ENCODE data around the gene TBC1D22A. TPM values are rescaled to one million over a fixed set of nuclear protein-coding genes. Genes with fewer than 3 reads are reported as not detected.

The TBC1D22A gene
- total RNA-seq, 1 donor from 2014 or later: 8.9 TPM

- DNase-seq: no peak
Measured at GRCh38 chr22:47080100-47080499, 317.6 kb downstream of the TBC1D22A start.

GRCh38 chr22:47082505-47082904, 320.1 kb downstream of the TBC1D22A start:
- DNase-seq: no peak

GRCh38 chr22:47083379-47083986, 321.0 kb downstream of the TBC1D22A start:
- DNase-seq: no peak

GRCh38 chr22:47084226-47084625, 321.8 kb downstream of the TBC1D22A start:
- no peak for DNase-seq

DNA sequence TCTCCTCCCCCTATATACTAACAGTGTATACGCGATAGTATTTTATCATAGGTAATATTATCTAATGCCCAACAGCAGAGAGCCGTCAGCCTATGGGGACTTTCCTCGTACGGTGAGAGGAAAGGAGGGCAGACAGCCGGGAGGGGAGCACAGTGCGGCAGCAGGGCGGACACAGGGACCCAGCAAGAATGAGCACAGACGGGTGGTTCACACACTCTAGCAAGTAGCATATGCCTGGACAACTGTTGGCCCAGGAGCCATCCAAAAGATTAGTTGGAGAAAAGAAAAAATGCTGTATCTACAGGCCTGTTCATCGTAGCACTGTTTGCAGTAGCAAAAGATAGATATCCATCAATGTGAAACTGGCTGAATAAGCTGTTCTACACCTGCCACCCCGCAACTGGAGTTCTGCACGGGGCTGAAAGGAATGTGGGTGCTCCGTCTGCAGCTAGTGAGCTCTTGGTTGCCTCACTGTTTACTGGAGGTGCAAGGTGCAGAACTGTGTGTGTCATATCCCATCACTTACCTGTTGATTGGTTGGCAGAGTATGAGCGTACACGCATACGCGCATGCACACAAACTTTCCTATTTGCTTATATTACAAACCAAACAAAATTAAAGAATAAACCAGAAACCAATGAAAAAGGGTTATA, 324.3 kb downstream of the TBC1D22A start:
- no peak for DNase-seq

- no peak for DNase-seq
Measured at GRCh38 chr22:47088480-47089158, 326.2 kb downstream of the TBC1D22A start.

DNA sequence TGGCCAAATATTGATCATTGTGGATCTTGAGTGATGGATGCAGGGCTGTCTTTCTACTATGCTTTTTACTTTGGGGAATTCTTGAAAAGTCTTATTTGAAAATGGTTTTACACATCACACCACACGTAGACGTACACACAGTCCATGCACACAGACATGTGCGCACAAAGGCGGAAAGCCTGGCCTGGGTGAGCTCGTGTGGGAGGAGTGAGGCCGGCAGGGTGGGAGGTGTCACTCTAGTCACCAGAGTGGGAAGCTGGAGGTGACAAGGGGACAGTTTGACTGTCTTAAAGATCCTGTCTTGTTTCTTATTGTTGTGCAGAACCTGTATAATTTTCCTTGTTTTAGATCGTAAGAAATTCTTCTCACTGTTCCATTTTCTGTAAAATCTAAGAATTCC, 326.9 kb downstream of the TBC1D22A start:
- no peak for DNase-seq

GRCh38 chr22:47089796-47090460, 327.5 kb downstream of the TBC1D22A start:
- DNase-seq: no peak

- no peak for DNase-seq
Measured at GRCh38 chr22:47090591-47091245, 328.3 kb downstream of the TBC1D22A start.

DNA sequence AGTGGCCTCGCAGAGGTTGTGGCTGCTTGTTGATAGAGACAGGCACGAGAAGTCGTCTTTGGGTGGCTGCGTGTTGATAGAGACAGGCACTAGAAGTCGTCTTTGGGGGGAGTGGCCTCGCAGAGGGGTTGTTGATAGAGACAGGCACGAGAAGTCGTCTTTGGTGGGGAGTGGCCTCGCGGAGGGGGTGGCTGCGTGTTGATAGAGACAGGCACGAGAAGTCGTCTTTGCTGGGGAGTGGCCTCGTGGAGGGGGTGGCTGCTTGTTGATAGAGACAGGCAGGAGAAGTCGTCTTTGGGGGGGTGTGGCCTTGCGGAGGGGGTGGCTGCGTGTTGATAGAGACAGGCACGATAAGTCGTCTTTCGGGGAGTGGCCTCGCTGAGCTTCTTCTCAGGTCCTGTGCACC, 328.8 kb downstream of the TBC1D22A start:
- no peak for DNase-seq

DNA sequence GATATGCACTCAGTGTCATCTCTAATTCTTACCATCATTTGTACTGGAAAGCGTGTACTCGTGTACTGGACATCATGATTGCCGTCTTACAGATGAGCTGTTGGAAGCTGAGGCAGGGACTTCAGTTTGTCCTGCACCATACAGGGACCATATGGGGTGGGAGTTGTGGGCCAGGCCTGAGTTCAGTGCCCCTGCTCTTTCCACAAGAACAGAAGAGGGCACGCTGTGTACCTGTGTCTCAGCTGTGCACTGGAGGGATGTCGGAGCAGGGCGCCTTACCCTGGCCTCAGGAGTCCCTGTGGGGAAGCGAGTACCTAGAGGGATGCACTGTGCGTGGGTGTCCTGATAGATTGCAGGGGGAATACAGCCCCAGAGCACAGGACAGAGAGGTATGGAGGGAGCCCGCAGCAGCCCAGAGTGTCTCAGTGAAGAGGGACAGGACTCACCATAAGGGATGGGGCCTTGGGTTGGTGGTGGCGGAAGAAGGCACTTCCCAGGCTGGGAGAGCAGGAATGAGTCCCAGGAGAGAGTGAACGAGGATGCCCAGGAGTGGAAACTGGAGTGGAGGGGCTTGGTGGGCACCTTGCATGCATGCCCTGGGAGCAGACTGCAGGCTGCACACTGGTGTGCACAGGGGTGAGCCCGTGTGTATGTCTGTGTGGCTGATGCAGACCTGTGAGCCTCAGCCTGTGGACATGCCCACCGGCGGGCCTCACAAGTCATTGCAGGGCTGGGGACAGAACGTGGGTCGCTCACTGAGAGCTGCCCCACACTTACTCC, 329.7 kb downstream of the TBC1D22A start:
- no peak for DNase-seq

- DNase-seq: no peak
Measured at GRCh38 chr22:47092896-47093311, 330.5 kb downstream of the TBC1D22A start.

DNA sequence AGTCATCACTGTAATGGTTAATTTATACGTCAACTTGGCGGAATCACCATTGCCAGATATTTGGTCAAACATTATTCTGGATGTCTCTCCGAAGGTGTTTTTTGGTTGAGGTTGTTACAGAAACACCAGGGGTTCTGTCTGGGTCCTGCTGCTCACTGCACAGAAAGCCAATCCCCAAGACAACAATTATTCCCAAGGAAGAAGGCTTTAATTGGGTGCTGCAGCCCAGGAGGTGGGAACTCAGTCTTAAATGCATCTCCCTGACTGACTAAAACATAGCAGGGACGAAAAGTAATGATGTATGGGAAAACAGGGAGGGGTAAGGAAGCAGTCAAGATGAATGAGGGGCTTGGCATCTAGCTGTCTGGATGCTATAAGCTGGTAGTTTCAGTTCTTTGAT, 331.3 kb downstream of the TBC1D22A start:
- DNase-seq: no peak

- no peak for DNase-seq
Measured at GRCh38 chr22:47094861-47095330, 332.4 kb downstream of the TBC1D22A start.

DNA sequence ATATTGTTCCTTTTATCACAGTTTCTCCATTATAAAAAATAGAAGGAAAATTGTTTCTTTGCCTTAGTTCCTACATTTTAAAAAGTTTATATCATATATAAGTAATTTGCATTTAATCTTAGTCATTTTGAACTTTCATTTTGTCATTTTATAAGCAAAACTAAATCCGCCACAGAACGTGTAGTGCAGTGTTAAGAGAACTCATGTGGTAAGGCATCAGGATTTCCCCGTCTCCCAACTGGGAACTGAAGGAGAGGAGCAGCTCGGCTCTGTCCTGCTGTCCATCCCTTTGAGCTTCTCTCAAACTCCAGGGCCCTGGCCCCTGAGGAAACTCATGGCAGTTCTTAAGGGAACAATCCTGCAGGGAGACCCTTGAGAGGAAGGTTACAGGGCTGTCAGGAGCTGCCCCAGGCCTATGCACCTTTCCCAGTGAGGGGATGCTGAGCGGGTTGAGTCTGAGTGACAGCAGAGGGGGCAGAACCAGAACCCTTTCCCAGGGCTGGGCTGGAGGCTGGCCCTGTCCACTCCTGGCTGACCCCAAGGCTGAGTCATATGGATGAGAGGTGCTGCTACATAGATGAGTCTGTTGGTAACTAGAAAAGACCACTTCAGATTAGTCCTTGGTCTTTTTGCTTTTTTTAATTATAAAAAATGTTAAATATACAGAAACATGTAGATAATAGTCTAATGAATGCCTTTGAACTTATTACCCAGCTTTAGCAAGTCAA, 333.1 kb downstream of the TBC1D22A start:
- no peak for DNase-seq

DNA sequence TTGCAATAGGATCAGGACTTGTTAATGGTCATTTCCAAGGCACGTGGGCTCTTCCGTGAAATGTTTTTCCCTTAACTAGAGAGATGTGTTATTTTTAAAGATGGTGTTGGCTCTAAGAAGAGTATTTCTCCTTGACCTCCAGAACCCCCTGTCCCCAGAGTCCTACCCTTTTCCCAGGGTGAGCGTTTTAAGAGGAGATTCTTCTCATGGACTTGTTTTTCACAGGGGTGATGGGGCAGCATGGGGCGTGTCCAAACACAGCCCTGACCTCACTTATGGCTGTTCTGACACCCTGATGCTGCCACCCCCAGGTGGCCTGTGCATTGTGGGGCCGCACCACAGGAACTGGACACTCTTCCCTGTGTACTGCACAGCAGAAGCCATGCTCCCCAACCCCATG, 335.7 kb downstream of the TBC1D22A start:
- DNase-seq: no peak

DNA sequence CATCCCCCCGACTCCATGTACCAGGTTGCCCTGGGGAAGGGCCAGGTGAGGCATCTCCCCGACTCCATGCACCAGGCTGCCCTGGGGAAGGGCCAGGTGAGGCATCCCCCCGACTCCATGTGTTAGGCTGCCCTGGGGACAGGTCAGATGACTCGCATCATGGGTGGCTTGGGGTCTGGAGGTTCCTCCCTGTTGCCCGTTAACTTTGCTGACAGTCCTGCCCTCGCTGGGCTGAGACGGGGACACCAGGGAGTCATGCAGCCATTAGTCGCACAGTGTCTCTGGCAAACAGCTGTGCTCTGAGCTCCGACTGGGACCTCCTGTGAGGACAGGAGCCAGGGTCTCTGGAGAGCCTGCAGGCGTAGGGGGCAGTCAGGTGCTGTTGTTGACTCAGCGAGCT, 336.1 kb downstream of the TBC1D22A start:
- DNase-seq: no peak

GRCh38 chr22:47100019-47100418, 337.6 kb downstream of the TBC1D22A start:
- DNase-seq: no peak

GRCh38 chr22:47100646-47101200, 338.3 kb downstream of the TBC1D22A start:
- DNase-seq: no peak

DNA sequence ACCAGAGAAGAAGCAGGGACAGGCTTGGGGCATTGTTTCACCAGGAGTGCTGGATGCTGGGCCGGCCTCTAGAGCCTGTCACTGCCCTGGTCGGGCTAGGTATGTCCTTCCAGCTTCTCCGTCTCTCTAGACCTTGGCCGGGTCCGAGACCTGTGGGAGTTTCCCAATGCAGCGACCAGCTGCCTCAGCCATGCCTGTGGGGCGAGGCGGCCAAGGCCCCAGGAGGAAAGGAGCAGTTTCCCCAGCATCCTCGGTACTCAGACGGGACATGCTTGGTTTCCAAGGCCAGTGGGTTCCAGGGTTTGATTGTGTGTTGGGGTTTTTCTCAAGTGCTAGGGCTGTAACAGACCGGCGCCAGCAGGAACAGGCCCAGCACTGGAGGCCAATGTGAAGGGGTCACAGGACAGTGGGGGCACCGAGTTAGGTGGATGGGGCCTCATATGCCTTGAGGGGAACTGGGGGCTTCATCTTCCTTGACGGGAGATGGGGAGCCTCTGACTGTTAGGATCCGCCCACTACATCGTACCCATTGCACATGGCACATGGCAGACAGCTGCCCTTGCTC, 339.0 kb downstream of the TBC1D22A start:
- no peak for DNase-seq

Data from skin of body (tissue), 2 donors.